ENCODE measurements around the gene PRKAA2.
"Not testable (repeated sequence)": the region's sequence is repeated elsewhere in the genome, so short reads cannot be mapped to it uniquely, and the experiment has no call there.

The PRKAA2 gene
- 0 to 0.04 reads per million in 2 experiments for total RNA-seq

- DNase-seq (ENCODE audit: low read depth) = no peak
Observed at GRCh38 chr1:56644919-56645676, at the start of gene PRKAA2. Gene PRKAA2 (plus strand): TSS chr1:56645314. CDS start chr1:56645388, 74 bp downstream.

- not testable (repeated sequence) for DNase-seq (ENCODE audit: low read depth)
Observed at GRCh38 chr1:56595397-56596191, 49.5 kb upstream of the PRKAA2 start.

- not testable (repeated sequence) for DNase-seq (ENCODE audit: low read depth)
Observed at GRCh38 chr1:56610097-56610496, 35.0 kb upstream of the PRKAA2 start.

GRCh38 chr1:56610770-56611169 lies 34.3 kb upstream of the PRKAA2 start:
- DNase-seq (ENCODE audit: low read depth) = not testable (repeated sequence)

- DNase-seq (ENCODE audit: low read depth) = no peak
Observed at GRCh38 chr1:56617141-56617540, 28.0 kb upstream of the PRKAA2 start.

GRCh38 chr1:56625819-56626440 lies 19.2 kb upstream of the PRKAA2 start:
- no peak for DNase-seq (ENCODE audit: low read depth)

GRCh38 chr1:56626546-56626945 lies 18.6 kb upstream of the PRKAA2 start:
- no peak for DNase-seq (ENCODE audit: low read depth)

GRCh38 chr1:56627019-56627635 lies 18.0 kb upstream of the PRKAA2 start:
- no peak for DNase-seq (ENCODE audit: low read depth)

- no peak for DNase-seq (ENCODE audit: low read depth)
Observed at GRCh38 chr1:56627636-56628039, 17.5 kb upstream of the PRKAA2 start.

- no peak for DNase-seq (ENCODE audit: low read depth)
Observed at GRCh38 chr1:56630786-56631185, 14.3 kb upstream of the PRKAA2 start.

GRCh38 chr1:56631901-56632300 lies 13.2 kb upstream of the PRKAA2 start:
- no peak for DNase-seq (ENCODE audit: low read depth)

GRCh38 chr1:56634981-56635380 lies 10.1 kb upstream of the PRKAA2 start:
- no peak for DNase-seq (ENCODE audit: low read depth)

GRCh38 chr1:56638248-56638647 lies 6.9 kb upstream of the PRKAA2 start:
- no peak for DNase-seq (ENCODE audit: low read depth)

GRCh38 chr1:56639211-56639610 lies 5.9 kb upstream of the PRKAA2 start:
- no peak for DNase-seq (ENCODE audit: low read depth)

- no peak for DNase-seq (ENCODE audit: low read depth)
Observed at GRCh38 chr1:56643661-56644060, 1.5 kb upstream of the PRKAA2 start.

GRCh38 chr1:56644064-56644918 lies 823 bp upstream of the PRKAA2 start:
- no peak for DNase-seq (ENCODE audit: low read depth)

- no peak for DNase-seq (ENCODE audit: low read depth)
Observed at GRCh38 chr1:56645677-56646305, 677 bp downstream of the PRKAA2 start.

- no peak for DNase-seq (ENCODE audit: low read depth)
Observed at GRCh38 chr1:56646611-56647010, 1.5 kb downstream of the PRKAA2 start.

GRCh38 chr1:56647106-56647505 lies 2.0 kb downstream of the PRKAA2 start:
- no peak for DNase-seq (ENCODE audit: low read depth)

- DNase-seq (ENCODE audit: low read depth) = no peak
Observed at GRCh38 chr1:56648546-56648945, 3.4 kb downstream of the PRKAA2 start.

All from T follicular helper cell (primary cell).